Naive B cell (primary cell): ENCODE results near the gene LEFTY2. TPM values are rescaled to one million over a fixed set of nuclear protein-coding genes. Genes with fewer than 3 reads are reported as not detected.
"Not testable (repeated sequence)": the region's sequence is repeated elsewhere in the genome, so short reads cannot be mapped to it uniquely, and the experiment has no call there.

Source experiments
- ATAC-seq, 2 donors: fragments of 150-1000 bp; cut with Tn5 transposase; 2 replicates each; pipeline ENCODE4 v1.10.0; 2021; ENCODE audit warnings: low read depth in 2 of 2, mild to moderate bottlenecking in 2 of 2, moderate library complexity in 2 of 2
- DNase-seq: peaks from one replicate; pipeline ENCODE4 v3.0.0; 2022
- H3K27ac Mint-ChIP-seq, 6 donors: one replicate each; pipeline ENCODE4 v1.8.0; 2020 to 2022; ENCODE audit warnings: mild to moderate bottlenecking in 6 of 6, mixed read lengths in 6 of 6, moderate library complexity in 5 of 6, inconsistent platforms in 2 of 6
- H3K27me3 Mint-ChIP-seq, 3 donors: one replicate each; pipeline ENCODE4 v1.8.0; 2021 to 2022; ENCODE audit warnings: mixed read lengths in 3 of 3, mild to moderate bottlenecking in 1 of 3
- H3K36me3 Mint-ChIP-seq, 2 donors: one replicate each; pipeline ENCODE4 v1.8.0; 2020 to 2022; ENCODE audit warnings: mixed read lengths in 2 of 2, inconsistent platforms in 1 of 2, mild to moderate bottlenecking in 1 of 2
- H3K4me1 Mint-ChIP-seq, 3 donors: one replicate each; pipeline ENCODE4 v1.8.0; 2020 to 2022; ENCODE audit warnings: mixed read lengths in 3 of 3, inconsistent platforms in 1 of 3, mild to moderate bottlenecking in 1 of 3, moderate library complexity in 1 of 3
- H3K4me3 Mint-ChIP-seq, 8 donors: one replicate each; pipeline ENCODE4 v1.8.0; 2020 to 2022; ENCODE audit warnings: mild to moderate bottlenecking in 8 of 8, mixed read lengths in 8 of 8, moderate library complexity in 8 of 8, inconsistent platforms in 2 of 8
- H3K9me3 Mint-ChIP-seq, 7 donors: one replicate each; pipeline ENCODE4 v1.8.0; 2020 to 2022; ENCODE audit warnings: mixed read lengths in 7 of 7, mild to moderate bottlenecking in 5 of 7, inconsistent platforms in 2 of 7, moderate library complexity in 1 of 7
- polyA plus RNA-seq, 6 donors: library from polyadenylated mRNA; unstranded; fragments of 300-500 nt; fragmentation: Illumina TruSeq; gene quantifications; one replicate each; pipeline ENCODE4 v1.2.3, GENCODE V29; 2021; ENCODE audit warnings: low read depth in 6 of 6

LEFTY2 gene
- not detected for polyA plus RNA-seq

DNA sequence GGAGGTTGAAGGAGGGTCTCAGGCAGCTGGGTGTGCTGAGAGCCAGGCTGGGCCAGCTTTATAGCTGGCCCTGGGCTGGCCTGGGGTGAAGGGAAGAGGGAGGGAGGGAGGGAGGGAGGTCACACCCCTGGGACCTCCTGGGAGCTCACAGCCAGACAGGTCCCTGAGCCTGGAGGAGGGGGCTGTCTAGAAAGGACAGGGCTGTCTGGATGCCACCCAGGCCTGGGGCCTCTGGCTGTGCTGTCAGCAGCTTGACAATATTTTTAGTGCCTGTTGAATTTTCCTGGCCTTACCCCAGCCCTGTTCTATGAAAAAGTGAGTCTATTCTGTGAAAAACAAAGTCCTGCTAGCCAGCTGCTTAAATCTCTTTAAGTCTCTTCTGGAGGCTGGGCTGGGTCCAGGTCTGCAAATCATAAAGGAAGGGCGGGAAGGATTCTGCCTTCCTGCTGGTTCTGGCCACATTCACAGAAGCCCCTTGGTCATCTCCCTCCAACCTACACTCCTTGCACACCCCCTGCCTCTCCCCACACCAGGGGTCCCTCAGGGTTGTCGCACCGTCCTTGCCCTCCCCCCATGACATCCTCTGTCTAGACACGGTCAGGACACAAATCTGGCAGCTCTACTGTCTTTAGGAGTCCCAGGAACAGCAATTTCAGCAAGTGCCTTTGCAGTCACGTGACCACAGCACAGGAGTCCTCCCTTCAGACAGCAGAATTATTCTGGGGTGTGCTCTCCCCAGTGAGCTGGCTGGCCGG is at the start of gene LEFTY2:
Gene LEFTY2 (minus strand): TSS at position 34 of the 755 bp plus-strand sequence. CDS start 80 bp downstream, outside the sequence.
- no peak for DNase-seq
- no peak for ATAC-seq
- H3K9me3 Mint-ChIP-seq: no peaks in the 10 kb centered on the region
- H3K4me3 Mint-ChIP-seq: peak within 1 kb of the TSS in 1 of 8 donors; percentile 76
- H3K36me3 Mint-ChIP-seq: no peaks in the 10 kb centered on the region
- peak within 1 kb of the TSS in 2 of 6 donors; percentile 11 to 32 for H3K27ac Mint-ChIP-seq
- H3K27me3 Mint-ChIP-seq: peaks cover 0 to 15% (median 8%) of the 10 kb centered on the region in 3 donors
- H3K4me1 Mint-ChIP-seq: peaks cover 8 to 14% (median 8%) of the 10 kb centered on the region in 3 donors

DNA sequence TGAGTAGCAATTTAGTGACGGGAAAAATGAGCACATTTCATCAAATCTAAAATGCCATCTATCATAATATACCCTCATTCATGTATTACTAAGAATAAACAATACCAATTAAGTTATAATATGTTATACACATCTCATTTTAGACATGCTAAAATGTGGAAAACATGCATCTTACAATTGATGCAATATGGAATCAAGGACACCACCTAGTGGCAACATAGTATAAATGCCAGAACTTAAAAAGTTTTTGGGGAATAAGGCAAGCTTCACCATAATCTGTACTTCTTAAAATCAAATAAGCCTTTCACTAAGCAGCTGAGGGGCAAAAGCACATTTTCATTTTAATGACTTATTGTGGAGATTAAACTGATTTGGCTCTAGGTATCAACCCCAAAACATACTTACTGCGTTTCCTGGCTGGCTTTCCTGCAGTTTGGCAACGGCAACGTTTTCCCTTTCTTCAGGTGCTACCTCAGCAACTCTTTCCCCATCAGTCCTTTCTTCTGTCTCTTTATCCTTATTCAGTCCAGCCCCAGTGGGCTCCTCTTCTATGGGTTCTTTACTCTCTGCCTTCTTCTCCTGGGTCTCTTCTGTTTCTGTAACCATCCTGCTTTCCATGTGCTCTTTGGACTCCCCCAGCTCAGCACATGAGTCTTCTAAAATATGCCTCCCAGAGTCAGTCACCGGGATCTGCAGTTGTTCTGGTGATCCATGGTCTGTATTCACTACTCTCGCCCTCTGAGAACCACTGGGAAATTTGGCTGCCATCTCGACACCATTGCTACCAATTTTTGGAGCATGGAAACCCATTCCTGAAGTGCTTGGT is 46.7 kb upstream of the LEFTY2 start:
- ATAC-seq: peak; percentile 49 to 53
- Mint-ChIP-seq H3K4me1 (peaks cover 6 to 24% (median 12%) of the 10 kb centered on the region in 3 donors), H3K27me3 (no peaks in the 10 kb centered on the region), H3K4me3 (peak overlapping the region in 2 of 8 donors; percentile 7 to 79), H3K9me3 (no peaks in the 10 kb centered on the region), H3K36me3 (peaks cover 15 to 16% of the 10 kb centered on the region in 2 donors), H3K27ac (peak overlapping the region in 3 of 6 donors; percentile 63 to 88 (median 88))
- DNase-seq: peak; percentile 31

GRCh38 chr1:225981714-225982113 is 40.7 kb upstream of the LEFTY2 start:
- Mint-ChIP-seq H3K27me3 (no peaks in the 10 kb centered on the region), H3K4me1 (peaks cover 15 to 33% (median 18%) of the 10 kb centered on the region in 3 donors), H3K4me3 (peak overlapping the region in 1 of 8 donors; percentile 35), H3K36me3 (peaks cover 16 to 17% of the 10 kb centered on the region in 2 donors), H3K9me3 (peaks cover 0 to 4% (median 0%) of the 10 kb centered on the region in 7 donors), H3K27ac (no peak overlapping the region)
- DNase-seq (no peak), ATAC-seq (no peak)

DNA sequence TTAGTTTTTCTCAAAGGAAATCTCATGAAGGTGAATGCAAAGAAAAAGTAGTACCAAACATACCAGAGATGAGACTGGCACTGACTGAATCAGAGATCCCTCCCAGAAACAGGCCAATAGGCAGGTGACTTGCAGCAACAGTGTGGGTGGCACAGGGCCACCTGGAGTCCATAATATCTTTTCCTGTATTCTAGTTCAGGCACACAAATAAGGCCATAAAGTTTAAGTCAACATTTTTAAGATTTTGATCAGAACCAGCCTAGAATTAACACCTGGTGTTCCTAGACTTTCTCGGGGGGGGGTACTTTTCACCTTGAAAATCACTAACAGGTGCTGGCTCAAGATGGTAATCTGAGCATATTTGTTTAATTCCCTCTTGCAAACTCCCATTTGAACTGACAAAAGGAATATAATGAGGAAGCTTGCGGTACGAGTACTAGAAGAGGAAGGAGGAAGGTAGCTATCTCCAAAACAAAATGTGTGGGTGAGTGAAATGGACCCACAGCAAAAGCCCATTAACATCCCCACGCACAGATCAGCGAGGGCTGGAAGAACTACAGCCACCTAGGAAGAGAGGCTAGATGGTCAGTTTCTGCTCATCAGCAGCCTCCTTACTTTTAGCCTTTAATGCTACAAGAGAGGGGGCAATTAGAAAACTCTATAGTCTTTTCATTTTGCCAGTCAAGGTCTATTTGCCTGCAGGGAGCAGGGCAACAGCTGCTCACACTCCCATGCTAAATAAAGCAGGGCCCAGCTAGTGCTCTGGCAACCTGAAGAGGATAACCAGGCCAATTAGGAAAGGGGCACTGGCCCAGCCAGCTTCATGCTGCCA is 39.2 kb upstream of the LEFTY2 start:
- DNase-seq: no peak

GRCh38 chr1:225979421-225979820 is 38.4 kb upstream of the LEFTY2 start:
- Mint-ChIP-seq H3K27me3 (no peaks in the 10 kb centered on the region), H3K4me3 (no peak overlapping the region), H3K27ac (peak overlapping the region in 2 of 6 donors; percentile 20 to 44), H3K36me3 (peaks cover 16 to 17% of the 10 kb centered on the region in 2 donors), H3K9me3 (peaks cover 0 to 4% (median 0%) of the 10 kb centered on the region in 7 donors), H3K4me1 (peaks cover 21 to 34% (median 26%) of the 10 kb centered on the region in 3 donors)
- ATAC-seq: no peak
- no peak for DNase-seq

More for the DNA sequence above, 39.2 kb upstream of the LEFTY2 start:
- H3K27ac Mint-ChIP-seq: peak overlapping the region in 4 of 6 donors; percentile 20 to 81 (median 58)
- H3K4me1 Mint-ChIP-seq: peaks cover 21 to 34% (median 26%) of the 10 kb centered on the region in 3 donors
- H3K36me3 Mint-ChIP-seq: peaks cover 16 to 17% of the 10 kb centered on the region in 2 donors
- peaks cover 0 to 4% (median 0%) of the 10 kb centered on the region in 7 donors for H3K9me3 Mint-ChIP-seq
- no peak overlapping the region for H3K4me3 Mint-ChIP-seq
- H3K27me3 Mint-ChIP-seq: no peaks in the 10 kb centered on the region
- no peak for ATAC-seq

- Mint-ChIP-seq H3K4me1 (peaks cover 21 to 34% (median 26%) of the 10 kb centered on the region in 3 donors), H3K27ac (peak overlapping the region; percentile 29 to 93 (median 79)), H3K4me3 (peak overlapping the region in 7 of 8 donors; percentile 43 to 84 (median 61)), H3K9me3 (peaks cover 0 to 4% (median 0%) of the 10 kb centered on the region in 7 donors), H3K27me3 (no peaks in the 10 kb centered on the region), H3K36me3 (peaks cover 9 to 10% of the 10 kb centered on the region in 2 donors)
- peak; percentile 53 for DNase-seq
- ATAC-seq: peak; percentile 66 to 74
Measured at GRCh38 chr1:225977937-225978748, 37.1 kb upstream of the LEFTY2 start.

- not testable (repeated sequence) for DNase-seq, H3K27me3 Mint-ChIP-seq, H3K36me3 Mint-ChIP-seq, ATAC-seq, H3K4me3 Mint-ChIP-seq, H3K9me3 Mint-ChIP-seq
- Mint-ChIP-seq H3K27ac (peak overlapping the region in 1 of 6 donors; percentile 83), H3K4me1 (peaks cover 21 to 30% (median 26%) of the 10 kb centered on the region in 3 donors)
Measured at GRCh38 chr1:225975146-225975545, 34.1 kb upstream of the LEFTY2 start.

GRCh38 chr1:225974454-225974853 is 33.4 kb upstream of the LEFTY2 start:
- Mint-ChIP-seq H3K27ac (peak overlapping the region in 1 of 6 donors; percentile 28), H3K9me3 (peaks cover 0 to 1% (median 0%) of the 10 kb centered on the region in 7 donors), H3K4me3 (no peak overlapping the region), H3K27me3 (no peaks in the 10 kb centered on the region), H3K4me1 (peaks cover 21 to 27% (median 26%) of the 10 kb centered on the region in 3 donors), H3K36me3 (no peaks in the 10 kb centered on the region)
- DNase-seq: no peak
- ATAC-seq: no peak

GRCh38 chr1:225973158-225973557 is 32.1 kb upstream of the LEFTY2 start:
- peaks cover 0 to 3% (median 0%) of the 10 kb centered on the region in 3 donors for H3K27me3 Mint-ChIP-seq
- no peak for DNase-seq
- H3K36me3 Mint-ChIP-seq: no peaks in the 10 kb centered on the region
- H3K9me3 Mint-ChIP-seq: peaks cover 0 to 1% (median 0%) of the 10 kb centered on the region in 7 donors
- ATAC-seq: no peak
- H3K4me3 Mint-ChIP-seq: no peak overlapping the region
- peaks cover 15 to 21% (median 20%) of the 10 kb centered on the region in 3 donors for H3K4me1 Mint-ChIP-seq
- H3K27ac Mint-ChIP-seq: no peak overlapping the region

- H3K27ac Mint-ChIP-seq: no peak overlapping the region
- H3K27me3 Mint-ChIP-seq: peaks cover 0 to 3% (median 0%) of the 10 kb centered on the region in 3 donors
- H3K36me3 Mint-ChIP-seq: no peaks in the 10 kb centered on the region
- H3K9me3 Mint-ChIP-seq: peaks cover 0 to 1% (median 0%) of the 10 kb centered on the region in 7 donors
- ATAC-seq: no peak
- no peak for DNase-seq
- H3K4me1 Mint-ChIP-seq: peaks cover 9 to 15% (median 14%) of the 10 kb centered on the region in 3 donors
- no peak overlapping the region for H3K4me3 Mint-ChIP-seq
Measured at GRCh38 chr1:225972344-225973152, 31.5 kb upstream of the LEFTY2 start.

DNA sequence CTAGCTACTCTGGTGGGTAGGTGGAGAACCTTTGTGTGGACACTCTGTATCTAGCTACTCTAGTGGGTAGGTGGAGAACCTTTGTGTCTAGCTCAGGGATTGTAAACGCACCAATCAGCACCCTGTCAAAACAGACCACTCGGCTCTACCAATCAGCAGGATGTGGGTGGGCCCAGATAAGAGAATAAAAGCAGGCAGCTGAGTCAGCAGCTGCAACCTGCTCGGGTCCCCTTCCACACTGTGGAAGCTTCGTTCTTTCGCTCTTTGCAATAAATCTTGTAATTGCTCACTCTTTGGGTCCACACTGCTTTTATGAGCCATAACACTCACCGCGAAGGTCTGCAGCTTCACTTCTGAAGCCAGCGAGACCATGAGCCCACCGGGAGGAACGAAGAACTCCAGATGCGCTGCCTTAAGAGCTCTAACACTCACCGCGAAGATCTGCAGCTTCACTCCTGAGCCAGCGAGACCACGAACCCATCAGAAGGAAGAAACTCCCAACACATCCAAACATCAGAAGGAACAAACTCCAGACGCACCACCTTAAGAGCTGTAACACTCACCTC is 29.7 kb upstream of the LEFTY2 start:
- DNase-seq, H3K27me3 Mint-ChIP-seq, H3K9me3 Mint-ChIP-seq, ATAC-seq, H3K4me3 Mint-ChIP-seq, H3K36me3 Mint-ChIP-seq, H3K4me1 Mint-ChIP-seq: not testable (repeated sequence)
- peak overlapping the region in 1 of 6 donors; percentile 62 for H3K27ac Mint-ChIP-seq
